CD4-positive, alpha-beta T cell treated with Interleukin-1 beta for 1 hour (primary cell): ENCODE results near the gene EXOC2.

Experiments
- DNase-seq, 2 donors: peaks; one replicate each; pipeline ENCODE4 v3.0.0-alpha.2; 2020 to 2022

The EXOC2 gene, protein sequence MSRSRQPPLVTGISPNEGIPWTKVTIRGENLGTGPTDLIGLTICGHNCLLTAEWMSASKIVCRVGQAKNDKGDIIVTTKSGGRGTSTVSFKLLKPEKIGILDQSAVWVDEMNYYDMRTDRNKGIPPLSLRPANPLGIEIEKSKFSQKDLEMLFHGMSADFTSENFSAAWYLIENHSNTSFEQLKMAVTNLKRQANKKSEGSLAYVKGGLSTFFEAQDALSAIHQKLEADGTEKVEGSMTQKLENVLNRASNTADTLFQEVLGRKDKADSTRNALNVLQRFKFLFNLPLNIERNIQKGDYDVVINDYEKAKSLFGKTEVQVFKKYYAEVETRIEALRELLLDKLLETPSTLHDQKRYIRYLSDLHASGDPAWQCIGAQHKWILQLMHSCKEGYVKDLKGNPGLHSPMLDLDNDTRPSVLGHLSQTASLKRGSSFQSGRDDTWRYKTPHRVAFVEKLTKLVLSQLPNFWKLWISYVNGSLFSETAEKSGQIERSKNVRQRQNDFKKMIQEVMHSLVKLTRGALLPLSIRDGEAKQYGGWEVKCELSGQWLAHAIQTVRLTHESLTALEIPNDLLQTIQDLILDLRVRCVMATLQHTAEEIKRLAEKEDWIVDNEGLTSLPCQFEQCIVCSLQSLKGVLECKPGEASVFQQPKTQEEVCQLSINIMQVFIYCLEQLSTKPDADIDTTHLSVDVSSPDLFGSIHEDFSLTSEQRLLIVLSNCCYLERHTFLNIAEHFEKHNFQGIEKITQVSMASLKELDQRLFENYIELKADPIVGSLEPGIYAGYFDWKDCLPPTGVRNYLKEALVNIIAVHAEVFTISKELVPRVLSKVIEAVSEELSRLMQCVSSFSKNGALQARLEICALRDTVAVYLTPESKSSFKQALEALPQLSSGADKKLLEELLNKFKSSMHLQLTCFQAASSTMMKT

DNA sequence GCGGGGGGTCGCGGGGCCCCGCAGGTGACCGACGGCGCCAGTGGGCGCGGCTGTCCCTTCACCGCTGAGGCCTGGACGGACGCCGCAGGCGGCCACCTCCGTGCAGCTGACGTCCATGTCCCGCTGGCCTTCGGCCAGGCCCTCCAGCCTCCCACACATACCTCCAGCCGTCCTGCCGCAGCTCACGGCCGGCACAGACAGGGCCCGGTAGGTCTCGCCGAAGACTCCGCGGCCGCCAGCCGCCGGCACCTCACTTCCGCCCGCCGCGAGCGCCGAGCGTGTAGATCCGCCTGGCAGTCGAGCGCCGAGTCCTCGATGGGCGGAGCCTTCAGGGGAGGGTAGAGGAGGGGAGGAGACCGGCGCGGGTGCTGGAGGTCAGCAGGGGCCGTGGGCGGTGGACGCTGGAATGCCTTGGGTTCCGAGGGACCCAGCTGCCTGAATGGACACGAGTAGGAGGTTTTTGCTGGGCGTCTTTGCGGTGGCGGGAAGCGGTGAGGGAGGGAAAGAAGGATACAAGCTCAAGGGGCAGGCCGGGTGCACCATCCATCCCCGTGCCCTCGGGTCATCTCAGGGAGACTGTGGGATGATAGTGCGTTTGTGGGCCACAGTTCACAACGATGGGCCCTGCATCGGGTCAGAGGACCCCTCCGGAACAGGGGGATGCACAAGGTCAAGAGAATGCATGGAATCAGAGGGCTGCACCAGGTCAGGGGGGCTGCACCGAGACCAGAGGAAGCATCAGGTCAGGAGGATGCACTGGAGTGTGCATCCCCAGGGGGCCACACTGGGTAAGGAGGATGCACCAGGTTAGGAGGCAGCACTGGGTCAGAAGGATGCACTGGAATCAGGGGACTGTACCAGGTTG, at the start of gene EXOC2:
Gene EXOC2, minus strand, starts transcription at position 282 of the 865 bp plus-strand sequence. CDS start 55,321 bp downstream, outside the sequence.
- peak; percentile 81 to 86 for DNase-seq

DNA sequence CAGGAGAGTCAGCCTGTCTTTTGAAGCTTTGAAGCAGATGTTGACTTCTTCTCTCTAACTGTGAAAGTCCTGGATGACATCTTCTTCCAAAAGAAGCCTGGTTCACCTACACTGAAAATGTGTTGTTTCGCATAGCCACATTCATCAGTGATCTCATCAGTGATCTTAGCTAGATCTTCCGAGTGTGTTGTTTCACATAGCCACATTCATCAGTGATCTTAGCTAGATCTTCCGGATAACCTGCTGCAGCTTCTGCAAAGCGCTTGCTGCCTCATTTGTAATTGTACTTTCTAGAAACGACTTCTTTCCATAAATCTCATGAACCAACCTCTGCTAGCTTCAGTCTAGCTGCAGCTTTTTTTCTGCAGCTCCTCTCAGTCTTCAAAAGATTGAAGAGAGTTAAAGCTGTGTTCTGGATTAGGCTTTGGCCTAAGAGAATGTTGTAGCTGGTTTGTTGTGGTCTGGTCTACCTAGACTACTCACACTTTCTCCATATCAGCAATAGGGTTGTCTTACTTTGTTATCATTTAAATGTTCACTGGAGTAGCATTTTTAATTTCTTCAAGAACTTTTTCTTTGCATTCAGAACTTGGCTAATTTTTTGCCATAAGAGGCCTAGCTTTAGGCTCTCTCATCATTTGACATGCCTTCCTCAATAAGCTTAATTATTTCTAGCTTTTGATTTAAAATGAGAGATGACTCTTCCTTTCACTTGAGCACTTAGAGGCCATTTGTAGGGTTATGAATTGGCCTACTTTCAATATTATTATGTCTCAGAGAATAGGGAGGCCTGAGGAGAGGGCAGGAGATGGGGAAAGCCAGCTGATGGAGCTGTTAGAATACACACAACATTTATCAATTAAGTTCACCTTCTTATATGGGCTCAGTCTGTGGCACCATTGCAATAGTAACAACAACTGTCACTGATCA, 48.7 kb upstream of the EXOC2 start:
- no peak for DNase-seq

DNA sequence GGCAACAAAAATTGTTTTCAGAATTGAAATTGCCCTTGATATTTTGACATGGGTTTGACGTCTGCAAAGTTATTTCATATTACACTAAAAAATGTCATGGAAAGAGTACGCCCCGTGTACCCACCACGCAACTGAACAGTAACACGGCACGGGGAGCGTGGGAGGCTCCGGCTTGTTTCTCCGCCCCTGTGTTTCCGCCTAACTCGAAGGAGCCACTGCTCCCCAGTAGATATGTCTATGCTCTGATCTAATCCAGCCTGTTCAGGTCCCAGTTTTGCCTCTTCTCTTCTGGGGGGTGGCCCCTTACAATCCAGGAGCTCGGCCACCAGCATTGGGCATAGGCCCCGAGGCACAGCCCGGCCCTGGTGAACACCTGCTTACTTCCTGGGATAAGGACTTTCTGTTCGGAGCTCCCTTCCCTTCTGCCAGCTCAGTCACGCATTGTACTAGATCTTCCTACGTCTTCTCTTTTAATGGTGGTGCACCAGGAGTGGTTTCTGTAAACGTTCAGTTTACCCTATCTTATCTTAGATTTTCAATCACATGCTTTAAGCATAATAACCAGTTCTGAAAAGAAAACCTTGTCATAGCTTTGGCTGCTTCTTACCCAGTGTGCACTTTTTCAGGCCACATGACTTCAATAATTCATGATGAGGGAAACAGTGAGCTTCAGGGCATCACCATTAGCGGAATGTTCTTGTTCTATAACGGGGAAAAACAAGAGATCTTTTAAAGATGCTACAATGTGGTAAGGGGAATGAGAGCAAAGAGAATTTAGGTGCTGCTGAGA, 43.9 kb upstream of the EXOC2 start:
- DNase-seq: no peak

DNA sequence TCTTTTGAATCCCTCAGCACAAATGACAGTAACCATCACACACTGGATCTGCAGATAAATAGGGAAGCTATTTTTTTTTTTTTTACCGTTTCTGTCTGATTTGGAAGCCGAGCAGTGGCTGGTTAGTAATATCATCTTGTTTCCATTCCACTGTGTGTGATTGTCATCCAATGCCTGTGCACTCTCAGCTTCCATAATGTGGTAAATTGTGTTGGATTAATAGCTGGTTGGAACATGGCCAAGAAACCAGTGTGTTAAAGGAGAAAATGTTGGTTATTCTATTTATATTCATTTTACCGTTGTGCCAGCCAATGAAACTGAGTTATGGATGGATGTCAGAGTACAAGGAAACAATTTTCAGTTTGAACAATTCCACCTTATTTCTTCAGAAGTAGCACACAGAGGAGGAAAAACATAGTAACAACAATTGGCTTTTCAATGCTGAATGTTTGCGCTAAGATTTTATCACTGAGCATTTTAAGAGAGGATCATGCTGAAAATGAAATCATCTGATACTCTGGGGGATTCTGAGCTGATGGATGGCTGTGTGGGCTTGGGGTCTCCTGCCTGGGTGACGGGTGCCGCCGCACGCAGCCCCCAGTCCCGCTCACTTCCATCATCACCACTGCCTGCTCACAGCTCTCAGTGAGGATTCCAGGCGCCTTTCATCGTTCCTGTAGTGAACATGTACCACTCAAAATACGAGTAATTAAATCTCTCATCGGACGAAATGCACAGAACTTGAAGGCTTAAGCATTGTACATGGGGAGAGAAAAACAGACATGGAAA, 40.7 kb upstream of the EXOC2 start:
- DNase-seq: no peak

DNA sequence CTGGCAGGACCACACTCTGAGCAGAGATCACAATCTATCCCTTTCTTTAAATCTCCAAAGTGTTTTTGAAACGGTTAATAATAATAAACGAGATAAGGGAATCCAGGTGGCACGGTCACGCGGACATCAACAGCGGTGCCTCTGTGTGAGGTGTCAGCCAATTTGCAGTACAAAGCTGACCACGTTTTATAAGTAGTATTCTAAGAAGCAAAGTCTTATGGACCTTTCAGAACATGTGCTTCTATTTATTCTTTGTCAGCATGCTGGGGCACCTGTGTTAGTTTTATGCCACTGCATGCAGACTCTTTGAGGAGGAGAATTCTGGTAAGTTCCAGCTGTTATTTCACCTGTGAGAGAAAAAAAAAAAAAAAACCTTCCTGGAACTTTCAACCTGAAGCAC, 39.0 kb upstream of the EXOC2 start:
- no peak for DNase-seq

DNA sequence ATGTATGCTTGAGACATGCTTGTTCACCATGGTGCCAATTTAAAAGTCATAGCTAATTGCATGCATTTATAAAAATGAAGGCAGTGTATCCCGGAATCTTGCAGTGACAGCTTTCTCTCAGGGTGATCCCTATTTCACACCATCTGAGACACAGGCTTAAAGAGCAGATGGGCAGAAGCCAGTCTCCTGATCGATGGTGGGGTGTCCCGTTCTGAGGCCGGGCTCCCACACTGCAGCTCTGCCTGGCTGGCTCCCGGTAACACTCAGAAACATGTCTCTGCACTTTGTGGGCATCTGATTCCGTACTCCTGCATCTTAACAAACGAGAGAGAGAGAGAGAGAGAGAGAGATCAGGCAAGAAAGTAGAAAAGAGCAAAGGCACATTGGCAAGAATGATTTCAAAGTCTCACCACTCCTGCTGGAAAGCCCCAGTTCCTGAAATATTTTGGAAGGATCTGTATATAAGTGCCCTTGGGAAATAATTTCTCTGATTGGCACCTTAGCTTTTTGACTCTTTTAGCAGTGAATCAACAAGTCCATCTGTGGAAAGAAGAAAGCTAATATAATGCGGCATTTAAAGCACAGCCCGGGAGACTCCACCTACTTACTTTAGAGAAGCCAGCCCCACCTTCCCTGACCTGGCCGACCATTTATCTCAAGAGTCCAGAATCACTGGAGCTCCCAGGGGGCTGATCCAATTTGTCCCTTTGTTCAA, 36.8 kb upstream of the EXOC2 start:
- no peak for DNase-seq

DNA sequence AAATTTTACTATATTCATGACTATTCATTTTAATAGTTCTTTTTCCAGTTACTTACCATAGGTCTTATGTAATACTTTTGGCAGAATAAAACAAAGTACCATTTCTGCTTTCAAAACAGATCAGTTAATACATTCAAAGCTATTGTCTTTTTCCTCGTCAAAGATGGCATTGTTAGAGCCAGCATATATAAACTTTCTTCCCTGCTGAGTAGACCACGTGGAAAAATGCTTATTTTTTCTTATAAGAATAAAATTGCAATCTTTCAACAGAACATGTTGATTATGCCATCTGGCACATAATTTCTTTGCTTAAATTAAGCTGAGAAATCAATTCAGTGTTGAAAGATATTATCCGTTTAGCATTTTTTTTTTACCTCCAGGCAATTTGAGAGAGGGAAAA, 34.9 kb upstream of the EXOC2 start:
- no peak for DNase-seq

DNA sequence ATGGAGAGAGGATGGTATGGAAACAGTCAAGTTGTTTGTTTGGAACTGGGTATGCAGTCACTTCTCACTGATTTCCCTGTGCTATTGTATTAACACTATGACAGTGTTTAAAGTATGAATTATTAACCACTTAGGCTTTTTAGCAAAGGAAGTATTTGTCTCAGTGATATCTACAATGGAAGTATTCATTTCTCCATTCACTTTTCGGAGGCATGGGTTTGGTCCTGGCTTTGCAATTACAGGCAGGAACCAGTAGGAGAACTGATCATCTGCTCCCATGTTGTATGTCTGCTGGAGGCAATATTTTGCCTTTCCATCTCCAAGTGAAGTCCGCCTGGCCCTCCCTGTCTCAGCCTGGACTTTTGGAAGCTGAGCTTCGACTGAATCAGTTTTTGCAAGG, 30.6 kb upstream of the EXOC2 start:
- DNase-seq: no peak

DNA sequence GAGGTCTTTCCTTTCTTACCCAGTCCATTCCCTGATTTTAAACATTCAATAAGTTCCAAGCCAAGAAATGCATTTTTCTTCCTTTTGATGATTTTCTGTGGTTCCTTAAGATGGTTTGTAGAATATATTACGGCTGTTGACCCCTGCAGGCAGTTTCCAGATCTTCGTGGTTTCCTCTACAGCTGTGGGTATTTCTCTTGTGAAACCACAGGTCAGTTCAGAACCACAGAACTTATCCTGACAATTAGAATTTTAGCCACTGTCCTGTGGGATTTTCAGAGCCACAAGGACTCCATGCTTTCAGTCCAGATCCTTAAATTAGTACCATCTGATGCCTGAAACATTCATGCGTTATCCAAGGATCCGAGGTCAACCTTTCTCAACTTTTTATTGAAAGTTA, 29.7 kb upstream of the EXOC2 start:
- no peak for DNase-seq

DNA sequence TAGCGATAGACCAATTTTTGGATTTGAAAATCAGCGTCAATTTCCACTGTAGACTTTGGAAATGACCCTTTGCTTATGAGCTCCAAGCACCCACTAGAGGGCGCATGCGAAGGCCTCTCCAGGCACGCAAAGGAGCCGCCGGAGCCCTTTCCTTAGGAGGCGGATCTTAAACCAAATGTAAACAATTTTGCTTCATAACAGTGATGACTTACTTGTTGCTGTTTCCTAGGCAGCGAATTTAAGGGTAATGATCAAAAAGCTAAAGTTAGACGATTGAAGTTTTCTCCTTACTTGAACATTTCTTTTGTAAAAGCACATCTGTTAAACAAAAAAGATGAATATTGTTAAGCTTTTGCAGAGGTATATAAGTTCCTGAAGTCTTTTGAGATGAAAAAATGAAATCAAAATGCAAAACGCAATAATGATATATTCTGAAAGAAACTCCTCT, 29.2 kb upstream of the EXOC2 start:
- peak; percentile 64 to 69 for DNase-seq

DNA sequence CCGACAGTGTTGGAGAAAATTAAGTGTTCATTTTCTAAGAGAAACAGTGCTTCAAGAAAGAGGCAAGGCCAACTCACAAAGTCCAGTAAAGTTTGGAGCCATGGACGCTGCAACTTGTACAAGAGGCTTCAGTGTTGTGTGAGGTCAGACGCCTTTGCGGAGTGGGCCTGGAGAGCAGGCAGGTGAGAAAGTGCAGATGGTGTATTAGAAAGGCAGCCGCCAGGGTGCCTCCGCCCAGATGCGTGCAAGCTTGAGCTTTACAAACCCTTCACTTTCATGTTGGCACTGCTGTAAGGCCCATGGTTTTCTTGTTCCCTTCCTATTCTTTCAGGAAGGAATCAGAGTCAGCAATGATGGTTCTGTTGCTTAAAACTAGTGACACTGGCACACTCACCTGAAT, 25.4 kb upstream of the EXOC2 start:
- no peak for DNase-seq

DNA sequence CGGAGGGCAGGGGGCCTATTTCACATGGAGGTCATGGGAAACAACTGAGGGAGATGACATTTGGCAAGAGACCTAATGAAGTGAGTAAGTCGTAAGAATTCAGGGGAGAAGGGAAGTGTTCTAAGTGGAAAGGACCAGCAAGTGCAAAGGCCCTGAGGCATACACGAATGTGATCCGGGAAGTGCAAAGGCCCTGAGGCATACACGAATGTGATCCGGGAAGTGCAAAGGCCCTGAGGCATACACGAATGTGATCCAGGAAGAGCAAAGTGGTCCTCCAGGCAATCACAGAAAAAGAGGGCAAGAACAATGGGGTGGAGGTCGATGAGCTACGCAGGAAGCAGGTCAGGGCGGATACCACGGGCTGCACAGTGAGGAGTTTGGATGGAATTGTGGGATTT, 24.2 kb upstream of the EXOC2 start:
- DNase-seq: no peak

DNA sequence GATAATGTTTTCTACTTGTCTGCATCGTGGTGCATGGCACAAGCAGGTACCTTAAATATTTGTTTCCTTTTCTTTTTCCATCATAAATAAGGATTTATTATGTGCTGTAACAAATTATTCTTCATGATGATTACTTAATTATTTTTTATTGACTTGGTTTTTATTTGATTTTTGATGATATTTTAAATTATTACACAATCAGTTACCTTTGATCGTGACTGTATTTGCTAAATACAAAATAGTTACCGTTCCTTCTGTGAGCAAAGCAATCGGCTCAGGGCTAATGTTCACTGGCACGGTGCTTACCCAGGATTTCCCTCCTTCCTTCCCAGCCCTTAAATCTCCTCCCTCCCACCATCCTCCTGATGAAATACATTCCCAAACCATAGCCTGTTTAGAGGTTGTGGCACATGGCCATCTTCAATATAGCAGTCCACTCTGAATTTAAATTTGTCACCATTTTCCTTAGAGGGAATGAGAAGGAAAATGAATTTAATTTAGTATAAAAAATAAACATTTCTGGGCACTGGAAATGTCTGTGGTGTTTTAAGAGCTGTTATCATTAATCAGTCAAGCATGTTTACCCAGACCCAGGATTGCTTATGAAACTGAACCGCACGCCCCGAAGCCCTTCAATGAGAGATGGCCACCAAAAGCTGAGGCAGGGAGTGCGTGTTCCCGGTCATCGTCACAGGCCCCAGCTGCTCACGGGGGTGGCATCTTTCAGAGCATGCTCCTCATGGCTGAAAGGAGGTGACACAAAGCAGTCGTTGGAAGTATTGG, 23.0 kb upstream of the EXOC2 start:
- DNase-seq: no peak

DNA sequence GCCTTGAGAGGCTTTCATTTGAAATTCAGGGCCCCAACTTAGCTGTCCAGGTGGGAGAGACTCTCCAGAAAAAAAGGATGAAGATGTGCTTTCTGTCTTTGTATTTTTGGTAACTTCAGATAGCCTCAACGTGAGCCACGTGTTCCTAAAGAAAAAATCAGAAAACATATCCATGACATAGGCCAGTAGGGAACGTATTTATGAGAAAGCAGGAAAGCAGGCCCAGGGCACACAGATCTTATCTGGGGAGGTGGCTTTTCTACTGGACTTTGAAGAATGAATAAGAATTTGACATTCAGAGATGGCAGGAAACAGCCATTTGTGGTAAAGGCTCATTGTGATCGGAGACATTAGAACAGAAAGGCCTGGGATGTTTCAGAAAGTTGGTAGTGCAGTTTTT, 21.2 kb upstream of the EXOC2 start:
- no peak for DNase-seq

DNA sequence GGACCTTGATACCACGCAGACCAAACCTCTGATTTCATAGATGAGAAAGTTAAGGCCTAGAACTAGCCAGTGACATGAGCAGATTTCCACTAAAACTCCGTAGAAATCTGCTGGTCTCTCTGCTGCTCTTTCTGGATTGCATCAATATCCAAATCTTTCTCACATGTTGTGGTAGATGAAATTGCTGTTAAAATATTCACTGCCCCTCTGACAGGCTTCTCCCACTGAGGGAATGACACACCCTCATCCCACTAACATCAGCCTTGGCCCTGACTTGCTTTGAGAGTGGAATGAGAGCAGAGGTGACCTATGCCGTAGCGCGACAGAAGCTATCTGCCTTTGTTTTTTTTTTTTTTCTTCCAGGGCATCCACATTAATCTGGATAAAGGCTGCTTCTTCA, 20.4 kb upstream of the EXOC2 start:
- DNase-seq: no peak

DNA sequence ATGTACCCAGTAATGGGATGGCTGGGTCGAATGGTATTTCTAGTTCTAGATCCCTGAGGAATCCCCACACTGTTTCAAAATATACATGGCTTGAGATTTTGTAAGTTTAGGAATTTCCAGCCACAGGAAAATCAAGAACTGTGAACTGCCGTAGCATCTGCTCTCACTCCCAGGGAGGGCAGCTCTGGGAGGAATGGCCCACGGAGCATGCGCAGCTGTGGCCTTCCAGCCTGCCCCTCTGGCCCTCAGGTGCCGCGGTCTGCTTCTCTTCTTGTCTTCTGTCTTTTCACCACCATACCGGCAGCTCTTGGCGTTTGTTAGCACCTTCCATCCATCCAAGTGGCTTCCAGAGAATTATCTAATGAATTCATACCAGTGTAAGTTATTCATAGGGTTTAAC, 19.9 kb upstream of the EXOC2 start:
- DNase-seq: no peak

DNA sequence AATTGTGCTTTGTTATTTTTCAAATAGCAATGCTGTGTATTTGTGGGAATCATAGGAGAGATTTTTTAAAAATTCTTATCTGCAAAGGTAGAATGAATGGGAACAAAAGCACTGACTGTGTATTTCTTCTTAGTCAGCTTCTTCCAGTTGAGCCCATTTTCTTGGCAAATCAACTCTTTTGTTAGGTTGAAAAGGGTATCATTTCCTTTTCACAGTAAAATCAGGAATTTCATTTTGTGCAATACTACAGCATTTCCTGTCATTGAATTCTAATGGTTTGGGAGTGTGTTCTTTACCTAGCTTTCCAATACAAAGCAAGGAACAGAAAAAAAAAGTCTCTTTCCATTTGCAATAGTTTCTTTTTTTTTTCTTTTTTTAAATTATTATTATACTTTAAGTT, 19.0 kb upstream of the EXOC2 start:
- DNase-seq: no peak
